Measurements from ENCODE around the gene CDH23. TPM values are rescaled to one million over a fixed set of nuclear protein-coding genes. Genes with fewer than 3 reads are reported as not detected.

CDH23 gene
- total RNA-seq, 1 donor from 2014 or later, result 10.3 TPM

DNA sequence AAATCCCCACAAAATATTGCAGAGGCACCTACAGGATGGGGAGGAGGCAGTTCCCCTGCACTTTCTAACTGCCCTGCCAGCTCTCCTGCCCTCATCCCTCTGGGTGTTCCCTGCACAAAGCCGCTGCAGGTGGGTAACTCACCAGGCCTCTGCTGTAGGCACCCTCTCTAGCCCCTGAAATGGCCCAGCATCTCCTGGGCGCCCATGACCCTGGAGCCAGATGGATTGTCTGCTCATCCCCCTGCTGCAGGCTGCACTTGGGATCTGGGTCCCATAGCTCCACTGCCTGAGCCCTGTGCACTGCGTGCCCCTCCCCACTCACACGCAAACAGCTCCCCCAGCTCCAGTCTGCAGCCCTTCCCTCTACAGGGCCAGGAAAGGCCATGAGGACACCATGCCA is 192.0 kb downstream of the CDH23 start:
- no peak for DNase-seq (ENCODE audit: extremely low spot score in 2 of 2)
- Histone ChIP-seq H3K4me3 (no peak overlapping the region), H3K9me3 (no peaks in the 10 kb centered on the region)

DNA sequence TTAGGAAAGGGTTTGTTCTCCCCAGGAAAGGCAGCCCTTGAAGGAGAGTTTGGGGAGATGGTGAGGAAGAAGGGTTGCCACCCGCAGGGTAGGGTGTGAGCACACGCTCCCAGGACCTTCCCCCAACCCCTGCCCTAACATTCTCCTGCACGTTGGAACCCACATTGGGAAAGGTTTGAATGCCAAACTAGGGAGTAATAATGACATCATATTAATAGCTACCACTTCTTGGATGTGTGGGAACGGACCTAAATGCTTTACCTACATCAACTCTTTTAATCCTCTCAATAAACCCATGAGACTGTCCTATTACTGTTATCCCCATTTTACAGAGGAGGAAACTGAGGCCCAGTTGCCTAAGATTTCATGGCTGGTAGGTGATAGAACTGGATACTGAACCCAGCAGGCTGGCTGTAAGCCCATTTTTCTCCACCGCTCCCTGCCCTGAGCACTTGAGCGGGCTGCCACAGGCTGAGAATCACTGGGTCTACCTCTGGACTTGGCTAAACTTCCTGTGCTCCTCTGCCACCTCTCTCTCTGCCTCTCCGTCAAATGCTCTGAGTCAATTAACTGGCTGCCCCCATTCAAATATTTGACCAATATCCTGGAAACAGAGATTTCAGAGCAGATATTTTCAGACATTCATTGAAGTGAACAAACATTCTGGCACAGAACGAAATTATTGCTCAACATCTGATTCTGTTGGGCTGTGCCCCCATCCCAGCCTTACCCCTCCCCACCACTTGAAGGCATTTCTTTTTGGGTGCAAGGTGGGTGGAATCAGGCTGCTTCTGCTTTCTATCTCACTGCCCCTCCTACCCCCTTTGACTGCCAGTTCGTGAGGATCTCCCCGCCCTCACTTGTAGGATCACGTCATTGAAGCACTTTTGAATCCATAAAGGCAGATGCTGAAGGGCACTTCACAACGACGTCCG is 193.2 kb downstream of the CDH23 start:
- Histone ChIP-seq H3K27me3 (no peaks in the 10 kb centered on the region), H3K27ac (no peak overlapping the region), H3K36me3 (no peaks in the 10 kb centered on the region), H3K4me3 (no peak overlapping the region), H3K4me1 (no peaks in the 10 kb centered on the region), H3K9me3 (no peaks in the 10 kb centered on the region)
- TF ChIP-seq POLR2A (IDR thresholded peaks at IDR 0.05) (no peak), POLR2AphosphoS5 (IDR thresholded peaks at IDR 0.05; ENCODE audit: insufficient read depth in 1 of 2, low read depth in 1 of 2) (no peak)
- TF ChIP-seq, protein P1, sequence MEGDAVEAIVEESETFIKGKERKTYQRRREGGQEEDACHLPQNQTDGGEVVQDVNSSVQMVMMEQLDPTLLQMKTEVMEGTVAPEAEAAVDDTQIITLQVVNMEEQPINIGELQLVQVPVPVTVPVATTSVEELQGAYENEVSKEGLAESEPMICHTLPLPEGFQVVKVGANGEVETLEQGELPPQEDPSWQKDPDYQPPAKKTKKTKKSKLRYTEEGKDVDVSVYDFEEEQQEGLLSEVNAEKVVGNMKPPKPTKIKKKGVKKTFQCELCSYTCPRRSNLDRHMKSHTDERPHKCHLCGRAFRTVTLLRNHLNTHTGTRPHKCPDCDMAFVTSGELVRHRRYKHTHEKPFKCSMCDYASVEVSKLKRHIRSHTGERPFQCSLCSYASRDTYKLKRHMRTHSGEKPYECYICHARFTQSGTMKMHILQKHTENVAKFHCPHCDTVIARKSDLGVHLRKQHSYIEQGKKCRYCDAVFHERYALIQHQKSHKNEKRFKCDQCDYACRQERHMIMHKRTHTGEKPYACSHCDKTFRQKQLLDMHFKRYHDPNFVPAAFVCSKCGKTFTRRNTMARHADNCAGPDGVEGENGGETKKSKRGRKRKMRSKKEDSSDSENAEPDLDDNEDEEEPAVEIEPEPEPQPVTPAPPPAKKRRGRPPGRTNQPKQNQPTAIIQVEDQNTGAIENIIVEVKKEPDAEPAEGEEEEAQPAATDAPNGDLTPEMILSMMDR (IDR thresholded peaks at IDR 0.05), result no peak
- intact Hi-C loops (cut with DNase I), result no loop called here
- DNase-seq (ENCODE audit: extremely low spot score in 2 of 2), result no peak

More for the DNA sequence above, 192.0 kb downstream of the CDH23 start:
- no peaks in the 10 kb centered on the region for H3K4me1 ChIP-seq
- TF ChIP-seq POLR2AphosphoS5 (IDR thresholded peaks at IDR 0.05; ENCODE audit: insufficient read depth in 1 of 2, low read depth in 1 of 2) (no peak), POLR2A (IDR thresholded peaks at IDR 0.05) (no peak)
- TF ChIP-seq, protein P1 (IDR thresholded peaks at IDR 0.05), result no peak
- H3K36me3 ChIP-seq, result no peaks in the 10 kb centered on the region
- intact Hi-C loops (cut with DNase I), result no loop called here
- no peak overlapping the region for H3K27ac ChIP-seq
- no peaks in the 10 kb centered on the region for H3K27me3 ChIP-seq

DNA sequence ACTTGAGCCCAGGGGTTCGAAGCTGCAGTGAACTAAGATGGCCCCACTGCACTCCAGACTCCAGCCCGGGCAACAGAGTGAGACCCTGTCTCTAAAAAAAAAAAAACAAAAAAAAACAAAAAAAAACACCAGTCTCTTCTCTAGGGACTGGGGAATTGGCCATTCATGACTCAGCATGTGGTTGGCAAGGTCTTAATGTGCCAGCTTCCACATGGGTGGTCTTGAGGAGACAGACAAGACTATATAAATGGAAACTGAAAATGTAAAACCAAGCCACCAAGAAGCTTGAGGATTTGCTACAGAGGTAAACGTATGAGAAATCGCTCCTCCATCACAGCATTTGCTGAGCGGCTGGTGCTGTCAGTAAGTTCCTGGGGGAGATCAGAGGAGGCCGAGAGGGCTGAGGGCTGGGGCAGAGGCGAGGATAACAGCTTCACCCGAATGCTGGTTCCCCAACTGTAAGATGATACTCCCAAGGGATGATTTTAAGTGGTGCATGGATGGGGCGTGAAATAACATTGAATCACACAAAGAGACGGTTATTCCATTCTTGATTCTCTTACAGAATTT is 194.1 kb downstream of the CDH23 start:
- TF ChIP-seq, protein P1 (IDR thresholded peaks at IDR 0.05), result no peak
- TF ChIP-seq POLR2A (IDR thresholded peaks at IDR 0.05) (no peak), POLR2AphosphoS5 (IDR thresholded peaks at IDR 0.05; ENCODE audit: insufficient read depth in 1 of 2, low read depth in 1 of 2) (no peak)
- no peak for DNase-seq (ENCODE audit: extremely low spot score in 2 of 2)
- Histone ChIP-seq H3K27ac (no peak overlapping the region), H3K4me1 (no peaks in the 10 kb centered on the region), H3K27me3 (no peaks in the 10 kb centered on the region), H3K9me3 (no peaks in the 10 kb centered on the region), H3K4me3 (no peak overlapping the region), H3K36me3 (no peaks in the 10 kb centered on the region)
- intact Hi-C loops (cut with DNase I), result no loop called here

DNA sequence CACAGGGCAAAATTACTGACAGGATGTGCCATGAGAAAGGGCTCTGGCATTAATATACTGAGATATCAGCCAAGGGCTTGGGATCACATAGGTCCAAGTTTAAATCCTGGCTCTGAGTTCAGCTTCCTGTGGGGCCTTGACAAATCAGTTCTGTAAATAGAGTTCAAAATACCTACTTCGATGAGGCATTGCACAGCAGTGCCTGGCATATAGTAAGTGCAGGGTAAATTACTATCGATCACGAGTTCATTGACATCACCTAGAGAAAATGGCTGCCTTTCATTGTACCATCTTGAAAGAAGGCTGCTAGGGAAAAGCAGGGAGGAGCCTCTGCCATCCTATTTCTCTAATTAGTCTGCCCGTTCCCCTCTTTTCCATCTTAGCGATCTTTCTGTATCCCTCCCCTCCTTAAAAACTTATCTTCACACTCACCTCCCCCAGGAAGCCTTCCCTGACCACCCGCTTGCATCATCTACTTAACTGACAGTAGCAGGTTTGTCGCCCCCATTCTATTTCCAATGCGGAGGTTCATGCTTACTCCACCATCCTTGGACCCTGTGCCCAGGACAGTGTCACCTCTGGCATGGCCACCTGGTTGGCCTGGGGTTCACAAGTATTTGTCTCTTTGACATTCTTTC is 198.3 kb downstream of the CDH23 start:
- H3K36me3 ChIP-seq, result no peaks in the 10 kb centered on the region
- H3K9me3 ChIP-seq, result no peaks in the 10 kb centered on the region
- no peak for DNase-seq (ENCODE audit: extremely low spot score in 2 of 2)
- H3K4me1 ChIP-seq, result peaks cover 22% of the 10 kb centered on the region
- TF ChIP-seq POLR2AphosphoS5 (IDR thresholded peaks at IDR 0.05; ENCODE audit: insufficient read depth in 1 of 2, low read depth in 1 of 2) (no peak), POLR2A (IDR thresholded peaks at IDR 0.05) (no peak)
- TF ChIP-seq, protein P1 (IDR thresholded peaks at IDR 0.05), result no peak
- no peak overlapping the region for H3K27ac ChIP-seq
- H3K27me3 ChIP-seq, result no peaks in the 10 kb centered on the region
- intact Hi-C loops (cut with DNase I), result no loop called here
- H3K4me3 ChIP-seq, result no peak overlapping the region

Data from vagina (tissue), 2 donors.